ENCODE results near the gene ITGBL1. TPM values are rescaled to one million over a fixed set of nuclear protein-coding genes. Genes with fewer than 3 reads are reported as not detected.

Gene ITGBL1
- total and polyA plus RNA-seq, 2 of the 13 experiments (the other 11 are each of a cell fraction or from before 2014, with no cell fraction given) = 0.02 TPM; not detected in 1

DNA sequence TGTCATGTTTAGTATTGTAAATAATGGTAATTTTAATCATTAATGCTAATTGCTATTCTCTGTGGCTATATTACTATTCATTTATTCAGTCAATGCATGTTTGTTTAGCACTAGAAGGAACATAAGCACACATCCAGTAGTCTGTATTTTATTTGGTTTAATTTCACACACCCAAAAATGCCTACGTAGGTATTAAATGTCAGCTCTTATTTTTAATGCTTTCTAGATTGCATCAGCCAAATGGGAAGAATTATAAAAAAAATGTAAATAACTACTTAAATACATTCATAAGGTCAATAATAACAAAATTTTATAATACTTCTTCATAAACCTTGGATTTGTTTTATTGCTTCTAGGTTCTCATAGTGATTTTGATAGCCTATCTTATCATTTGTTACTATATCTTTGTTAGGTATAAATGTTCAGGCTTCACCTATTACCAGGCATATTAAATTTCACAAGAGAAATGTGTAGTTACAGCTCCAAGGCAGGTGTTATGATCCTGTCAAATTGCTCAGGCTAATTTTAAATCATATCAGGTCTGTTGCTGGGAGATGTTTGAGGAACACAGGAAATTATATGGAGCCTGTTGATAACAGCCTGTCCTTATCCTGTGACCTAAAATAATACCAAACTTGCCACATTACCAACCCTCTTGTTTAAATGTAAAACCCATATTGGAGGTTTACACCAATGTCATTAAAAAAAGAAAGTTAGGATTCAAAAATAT lies 34.4 kb downstream of the ITGBL1 start:
- Histone ChIP-seq H3K4me3 (replicated peaks in 1 of 3; ENCODE audit: insufficient read depth in 1 of 3, low read depth in 2 of 3, low read length in 3 of 3) (no peak overlapping the region), H2AFZ (ENCODE audit: low read length) (no peak overlapping the region), H3K27me3 (ENCODE audit: control insufficient read depth in 1 of 2, insufficient read depth in 2 of 2, low read length in 2 of 2) (no peaks in the 10 kb centered on the region), H3K27ac (ENCODE audit: extremely low read length, insufficient read depth, low read length) (no peak overlapping the region), H3K9ac (ENCODE audit: insufficient read depth, low read depth, low read length) (no peak overlapping the region), H3K9me3 (ENCODE audit: low read length) (no peaks in the 10 kb centered on the region), H3K4me1 (ENCODE audit: insufficient read depth, low read length) (no peaks in the 10 kb centered on the region), H3K79me2 (ENCODE audit: insufficient read depth, low read length) (no peaks in the 10 kb centered on the region), H4K20me1 (ENCODE audit: insufficient read depth, low read length) (no peaks in the 10 kb centered on the region), H3K4me2 (ENCODE audit: low read depth, low read length) (no peak overlapping the region), H3K36me3 (replicated peaks in 1 of 2; ENCODE audit: control insufficient read depth in 1 of 2, insufficient read depth in 2 of 2, low read length in 2 of 2) (no peaks in the 10 kb centered on the region)
- peak in 1 of 2 experiments; percentile 35; a peak in 1 of 4 replicates for TF ChIP-seq MAFK (conservative IDR thresholded peaks at IDR 0.05 in 1 of 2, IDR thresholded peaks at IDR 0.05 in 1 of 2; ENCODE audit: low read length in 2 of 2)
- TF ChIP-seq ZNF768 (CRISPR knock-in tag; IDR thresholded peaks at IDR 0.05) = no peak
- WGBS (ENCODE audit: low lambda C conversion rate) = 51% methylated on average over 1 of the region's 1 CpG
- BruUV-seq (replicated peaks) = no TSS peak
- ATAC-seq (no peak), DNase-seq (ENCODE audit: low spot score) (no peak), FAIRE-seq (no peak)
- intact Hi-C loops (cut with micrococcal nuclease; ENCODE audit: unreplicated experiment) (no loop called here), in situ Hi-C loops (cut with HindIII; ENCODE audit: extremely low pct_ligation_motif_present, low pct_unique_long_range_greater_than_20kb) (no loop called here)
- POLR2A ChIA-PET = no interaction called here
- CTCF ChIA-PET (ENCODE audit: low intra/inter-chr PET ratio, low total read pairs) = no interaction called here

DNA sequence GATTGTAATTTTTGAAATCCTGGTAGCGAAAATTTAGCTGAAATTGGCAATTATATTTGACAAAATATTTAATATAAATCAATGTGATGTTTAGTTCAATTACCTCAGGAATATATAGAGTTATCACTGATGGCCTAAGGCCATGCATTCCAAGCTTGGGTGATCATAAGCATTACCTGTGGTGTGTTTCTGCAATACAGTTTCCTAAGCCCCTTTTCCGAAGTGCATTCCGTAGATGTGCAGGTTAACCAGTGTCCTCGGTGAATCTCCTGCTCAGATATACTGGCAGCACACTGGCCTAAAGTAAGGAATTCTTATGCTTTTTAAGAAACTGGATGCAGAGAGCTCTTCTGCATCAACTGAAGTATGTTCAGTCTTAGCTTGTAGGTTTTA lies 35.0 kb downstream of the ITGBL1 start:
- Histone ChIP-seq H2AFZ (ENCODE audit: low read length) (no peak overlapping the region), H3K79me2 (ENCODE audit: insufficient read depth, low read length) (no peaks in the 10 kb centered on the region), H3K27ac (ENCODE audit: extremely low read length, insufficient read depth, low read length) (no peak overlapping the region), H3K9me3 (ENCODE audit: low read length) (no peaks in the 10 kb centered on the region), H4K20me1 (ENCODE audit: insufficient read depth, low read length) (no peaks in the 10 kb centered on the region), H3K4me3 (replicated peaks in 1 of 3; ENCODE audit: insufficient read depth in 1 of 3, low read depth in 2 of 3, low read length in 3 of 3) (no peak overlapping the region), H3K27me3 (ENCODE audit: control insufficient read depth in 1 of 2, insufficient read depth in 2 of 2, low read length in 2 of 2) (no peaks in the 10 kb centered on the region), H3K9ac (ENCODE audit: insufficient read depth, low read depth, low read length) (no peak overlapping the region), H3K4me1 (ENCODE audit: insufficient read depth, low read length) (no peaks in the 10 kb centered on the region), H3K4me2 (ENCODE audit: low read depth, low read length) (no peak overlapping the region), H3K36me3 (replicated peaks in 1 of 2; ENCODE audit: control insufficient read depth in 1 of 2, insufficient read depth in 2 of 2, low read length in 2 of 2) (no peaks in the 10 kb centered on the region)
- in situ Hi-C loops (cut with HindIII; ENCODE audit: extremely low pct_ligation_motif_present, low pct_unique_long_range_greater_than_20kb) (no loop called here), intact Hi-C loops (cut with micrococcal nuclease; ENCODE audit: unreplicated experiment) (no loop called here)
- FAIRE-seq (no peak), DNase-seq (ENCODE audit: low spot score) (no peak), ATAC-seq (no peak)
- CTCF ChIA-PET (ENCODE audit: low intra/inter-chr PET ratio, low total read pairs) = no interaction called here
- WGBS (ENCODE audit: low lambda C conversion rate) = 42% methylated on average over 4 of the region's 4 CpGs
- POLR2A ChIA-PET = no interaction called here
- TF ChIP-seq, protein P1, sequence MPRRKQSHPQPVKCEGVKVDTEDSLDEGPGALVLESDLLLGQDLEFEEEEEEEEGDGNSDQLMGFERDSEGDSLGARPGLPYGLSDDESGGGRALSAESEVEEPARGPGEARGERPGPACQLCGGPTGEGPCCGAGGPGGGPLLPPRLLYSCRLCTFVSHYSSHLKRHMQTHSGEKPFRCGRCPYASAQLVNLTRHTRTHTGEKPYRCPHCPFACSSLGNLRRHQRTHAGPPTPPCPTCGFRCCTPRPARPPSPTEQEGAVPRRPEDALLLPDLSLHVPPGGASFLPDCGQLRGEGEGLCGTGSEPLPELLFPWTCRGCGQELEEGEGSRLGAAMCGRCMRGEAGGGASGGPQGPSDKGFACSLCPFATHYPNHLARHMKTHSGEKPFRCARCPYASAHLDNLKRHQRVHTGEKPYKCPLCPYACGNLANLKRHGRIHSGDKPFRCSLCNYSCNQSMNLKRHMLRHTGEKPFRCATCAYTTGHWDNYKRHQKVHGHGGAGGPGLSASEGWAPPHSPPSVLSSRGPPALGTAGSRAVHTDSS (CRISPR knock-in tag; conservative IDR thresholded peaks at IDR 0.05) = no peak
- TF ChIP-seq ZNF577 (CRISPR knock-in tag; IDR thresholded peaks at IDR 0.05; ENCODE audit: borderline replicate concordance, low read depth) = no peak
- BruUV-seq (replicated peaks) = no TSS peak

All from HepG2 (cell line).